ENCODE results near the gene OR5D16. TPM values are rescaled to one million over a fixed set of nuclear protein-coding genes. Genes with fewer than 3 reads are reported as not detected.

OR5D16 gene
- total RNA-seq (2012; rRNA removed) = not detected in 2 replicates
- polyA plus RNA-seq (2012; rRNA removed) = not detected in 2 replicates
- polyA plus RNA-seq (2012; cell fraction: cytosol; rRNA removed) = not detected in 2 replicates
- not detected in 2 replicates for polyA plus RNA-seq (2012; cell fraction: nucleus; rRNA removed; ENCODE audit: low replicate concordance)
- not detected for Bru-seq, nascent RNA
- not detected for BruChase-seq, experiment 1, labeled RNA remaining after a 6-hour chase
- not detected for BruChase-seq, experiment 2, labeled RNA remaining after a 2-hour chase
- long read RNA-seq = 0 reads

- TF ChIP-seq BHLHE40 (IDR thresholded peaks at IDR 0.05; ENCODE audit: low read depth, low read length) (no peak), RCOR1 (IDR thresholded peaks at IDR 0.05; ENCODE audit: insufficient replicate concordance, low read length) (no peak), MAFK (IDR thresholded peaks at IDR 0.05; ENCODE audit: low read depth, low read length) (no peak)
- TF ChIP-seq, protein P1, sequence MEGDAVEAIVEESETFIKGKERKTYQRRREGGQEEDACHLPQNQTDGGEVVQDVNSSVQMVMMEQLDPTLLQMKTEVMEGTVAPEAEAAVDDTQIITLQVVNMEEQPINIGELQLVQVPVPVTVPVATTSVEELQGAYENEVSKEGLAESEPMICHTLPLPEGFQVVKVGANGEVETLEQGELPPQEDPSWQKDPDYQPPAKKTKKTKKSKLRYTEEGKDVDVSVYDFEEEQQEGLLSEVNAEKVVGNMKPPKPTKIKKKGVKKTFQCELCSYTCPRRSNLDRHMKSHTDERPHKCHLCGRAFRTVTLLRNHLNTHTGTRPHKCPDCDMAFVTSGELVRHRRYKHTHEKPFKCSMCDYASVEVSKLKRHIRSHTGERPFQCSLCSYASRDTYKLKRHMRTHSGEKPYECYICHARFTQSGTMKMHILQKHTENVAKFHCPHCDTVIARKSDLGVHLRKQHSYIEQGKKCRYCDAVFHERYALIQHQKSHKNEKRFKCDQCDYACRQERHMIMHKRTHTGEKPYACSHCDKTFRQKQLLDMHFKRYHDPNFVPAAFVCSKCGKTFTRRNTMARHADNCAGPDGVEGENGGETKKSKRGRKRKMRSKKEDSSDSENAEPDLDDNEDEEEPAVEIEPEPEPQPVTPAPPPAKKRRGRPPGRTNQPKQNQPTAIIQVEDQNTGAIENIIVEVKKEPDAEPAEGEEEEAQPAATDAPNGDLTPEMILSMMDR (conservative IDR thresholded peaks at IDR 0.05; ENCODE audit: low read depth, low read length) = no peak
- Histone ChIP-seq H3K14ac (replicated peaks; ENCODE audit: low read depth, low read length) (no peak within 1 kb of the TSS), H2AK9ac (replicated peaks; ENCODE audit: low read depth, low read length, poor library complexity) (no peak within 1 kb of the TSS), H4K8ac (ENCODE audit: low read depth in 2 of 2, low read length in 2 of 2) (no peak within 1 kb of the TSS), H3K27ac (ENCODE audit: insufficient read depth, low read length) (no peak within 1 kb of the TSS), H4K5ac (ENCODE audit: low read depth, low read length) (no peak within 1 kb of the TSS), H2BK20ac (ENCODE audit: low read depth, low read length) (no peak within 1 kb of the TSS), H2AFZ (replicated peaks; ENCODE audit: low read length, poor library complexity) (no peak within 1 kb of the TSS), H3K4me2 (ENCODE audit: low read depth, low read length) (no peak within 1 kb of the TSS), H2BK120ac (ENCODE audit: low read depth, low read length) (no peak within 1 kb of the TSS), H3K79me1 (ENCODE audit: low read depth in 1 of 2, low read length in 2 of 2) (no peaks in the 10 kb centered on the region), H2BK15ac (ENCODE audit: low read depth, low read length) (no peak within 1 kb of the TSS), H4K91ac (ENCODE audit: insufficient read depth, low read depth, low read length) (no peak within 1 kb of the TSS), H3K9ac (ENCODE audit: low read depth, low read length) (no peak within 1 kb of the TSS), H3K23ac (ENCODE audit: low read depth, low read length) (no peak within 1 kb of the TSS), H3K4ac (ENCODE audit: low read depth, low read length) (no peak within 1 kb of the TSS), H3K9me3 (ENCODE audit: control insufficient read depth, insufficient read depth, low read length) (0 out of 2 replicates have a peak, but pooled peaks cover 6% of the 10 kb centered on the region), H2BK5ac (ENCODE audit: low read depth, low read length, poor library complexity, severe bottlenecking) (no peak within 1 kb of the TSS), H4K20me1 (ENCODE audit: insufficient read depth, low read length) (no peaks in the 10 kb centered on the region), H3K18ac (ENCODE audit: low read depth, low read length) (no peak within 1 kb of the TSS), H3K27me3 (ENCODE audit: control insufficient read depth, insufficient read depth, low read length) (no peaks in the 10 kb centered on the region), H3K9me1 (ENCODE audit: insufficient read depth, low read length) (no peaks in the 10 kb centered on the region), H3K4me1 (ENCODE audit: control insufficient read depth, insufficient read depth, low read length) (no peaks in the 10 kb centered on the region), H3K4me3 (ENCODE audit: insufficient read depth, low read depth, low read length) (no peak within 1 kb of the TSS), H3K56ac (ENCODE audit: extremely low read depth, insufficient read depth, low read length) (no peak within 1 kb of the TSS), H3K36me3 (ENCODE audit: control insufficient read depth, insufficient read depth, low read length) (no peaks in the 10 kb centered on the region), H2AK5ac (ENCODE audit: low read depth, low read length) (no peak within 1 kb of the TSS)
- WGBS, 2 experiments (ENCODE audit: extremely low coverage in 2 of 2, insufficient read length in 1 of 2) = no CpG with 5 or more reads among the region's 3 CpGs
- dilution Hi-C loops (cut with HindIII; ENCODE audit: low sequenced_read_pairs, unreplicated experiment) = no loop called here
- intact Hi-C loops (cut with micrococcal nuclease) = no loop called here
- CTCF ChIA-PET = no interaction called here
- POLR2A ChIA-PET (ENCODE audit: unreplicated experiment) = no interaction called here
- ATAC-seq (ENCODE audit: low read depth) (no peak), DNase-seq (no peak)
- BruUV-seq (replicated peaks) = no TSS peak
- in situ Hi-C loops (cut with MboI; ENCODE audit: low sequenced_read_pairs) = no loop called here
Observed at GRCh38 chr11:55838452-55838851, at the start of gene OR5D16. TSS of gene OR5D16 (plus strand) at chr11:55838752. CDS start at chr11:55838752, 0 bp downstream.

All from IMR-90 (cell line).